HL-60 (cell line): ENCODE data around the gene SUFU.
"Not testable (repeated sequence)": the region's sequence is repeated elsewhere in the genome, so short reads cannot be mapped to it uniquely, and the experiment has no call there.

Experiments
- DNase-seq, 2 experiments: peaks; one replicate each; pipeline ENCODE4 v3.0.0-alpha.2; 2010 to 2020; ENCODE audit warnings: low read depth in 1 of 2, low spot score in 1 of 2
- H3K27ac ChIP-seq: fragments of 250-450 bp; sonication (Bioruptor Pico); replicated peaks from 2 replicates; pipeline ENCODE4 v1.5.1; 2020; ENCODE audit warnings: mild to moderate bottlenecking, moderate library complexity
- H3K27me3 ChIP-seq: fragments of 250-450 bp; sonication (Bioruptor Pico); 2 replicates; pipeline ENCODE4 v1.5.1; 2021; ENCODE audit warnings: mild to moderate bottlenecking, moderate library complexity; ENCODE audit not compliant: insufficient read depth, poor library complexity, severe bottlenecking
- H3K4me3 ChIP-seq: replicated peaks from 2 replicates; pipeline ENCODE4 v1.5.1; 2011; ENCODE audit warnings: mild to moderate bottlenecking, control low read depth, low read length; ENCODE audit not compliant: insufficient read depth
- GABPA ChIP-seq: IDR thresholded peaks from 2 replicates; pipeline ENCODE4 v1.6.1; 2012; ENCODE audit warnings: low read depth
- POLR2AphosphoS5 ChIP-seq: IDR thresholded peaks from 2 replicates; pipeline ENCODE4 v1.6.1; 2012; ENCODE audit warnings: low read depth
- SPI1 ChIP-seq: IDR thresholded peaks from 2 replicates; pipeline ENCODE4 v1.6.1; 2012; ENCODE audit warnings: low read depth, mild to moderate bottlenecking, borderline replicate concordance
- TF ChIP-seq, protein P1 (sequence below): IDR thresholded peaks from 2 replicates; pipeline ENCODE4 v1.6.1; 2012; ENCODE audit warnings: low read depth; ENCODE audit not compliant: insufficient replicate concordance
- TF ChIP-seq, protein P2 (sequence below): IDR thresholded peaks from one replicate; pipeline ENCODE4 v1.5.1; 2011; ENCODE audit warnings: low read length, control low read depth, inconsistent platforms; ENCODE audit not compliant: insufficient read depth

SUFU gene

DNA sequence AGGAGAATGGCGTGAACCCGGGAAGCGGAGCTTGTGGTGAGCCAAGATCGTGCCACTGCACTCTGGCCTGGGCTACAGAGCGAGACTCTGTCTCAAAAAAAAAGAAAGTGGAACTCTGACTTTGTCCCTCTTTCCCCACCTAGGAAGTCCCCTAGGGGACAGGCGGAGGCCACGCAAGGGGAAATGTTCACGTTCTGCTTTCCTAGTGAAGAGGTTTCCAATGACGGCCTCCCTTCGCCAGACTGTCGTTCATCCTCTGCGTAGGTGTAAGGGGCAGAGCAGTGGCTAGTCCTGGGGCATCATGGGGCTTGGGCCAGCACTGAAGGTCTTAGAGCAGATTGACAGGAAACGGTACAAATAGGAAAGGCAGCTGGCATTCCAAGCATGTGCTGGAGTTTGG lies 30.6 kb downstream of the SUFU start:
- H3K27ac ChIP-seq = no peak overlapping the region
- no peaks in the 10 kb centered on the region for H3K27me3 ChIP-seq
- no peak overlapping the region for H3K4me3 ChIP-seq
- DNase-seq = peak in 1 of 2 experiments; percentile 34
- TF ChIP-seq SPI1 (no peak), POLR2AphosphoS5 (no peak), GABPA (no peak)
- TF ChIP-seq, protein P1, sequence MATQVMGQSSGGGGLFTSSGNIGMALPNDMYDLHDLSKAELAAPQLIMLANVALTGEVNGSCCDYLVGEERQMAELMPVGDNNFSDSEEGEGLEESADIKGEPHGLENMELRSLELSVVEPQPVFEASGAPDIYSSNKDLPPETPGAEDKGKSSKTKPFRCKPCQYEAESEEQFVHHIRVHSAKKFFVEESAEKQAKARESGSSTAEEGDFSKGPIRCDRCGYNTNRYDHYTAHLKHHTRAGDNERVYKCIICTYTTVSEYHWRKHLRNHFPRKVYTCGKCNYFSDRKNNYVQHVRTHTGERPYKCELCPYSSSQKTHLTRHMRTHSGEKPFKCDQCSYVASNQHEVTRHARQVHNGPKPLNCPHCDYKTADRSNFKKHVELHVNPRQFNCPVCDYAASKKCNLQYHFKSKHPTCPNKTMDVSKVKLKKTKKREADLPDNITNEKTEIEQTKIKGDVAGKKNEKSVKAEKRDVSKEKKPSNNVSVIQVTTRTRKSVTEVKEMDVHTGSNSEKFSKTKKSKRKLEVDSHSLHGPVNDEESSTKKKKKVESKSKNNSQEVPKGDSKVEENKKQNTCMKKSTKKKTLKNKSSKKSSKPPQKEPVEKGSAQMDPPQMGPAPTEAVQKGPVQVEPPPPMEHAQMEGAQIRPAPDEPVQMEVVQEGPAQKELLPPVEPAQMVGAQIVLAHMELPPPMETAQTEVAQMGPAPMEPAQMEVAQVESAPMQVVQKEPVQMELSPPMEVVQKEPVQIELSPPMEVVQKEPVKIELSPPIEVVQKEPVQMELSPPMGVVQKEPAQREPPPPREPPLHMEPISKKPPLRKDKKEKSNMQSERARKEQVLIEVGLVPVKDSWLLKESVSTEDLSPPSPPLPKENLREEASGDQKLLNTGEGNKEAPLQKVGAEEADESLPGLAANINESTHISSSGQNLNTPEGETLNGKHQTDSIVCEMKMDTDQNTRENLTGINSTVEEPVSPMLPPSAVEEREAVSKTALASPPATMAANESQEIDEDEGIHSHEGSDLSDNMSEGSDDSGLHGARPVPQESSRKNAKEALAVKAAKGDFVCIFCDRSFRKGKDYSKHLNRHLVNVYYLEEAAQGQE = no peak
- TF ChIP-seq, protein P2, sequence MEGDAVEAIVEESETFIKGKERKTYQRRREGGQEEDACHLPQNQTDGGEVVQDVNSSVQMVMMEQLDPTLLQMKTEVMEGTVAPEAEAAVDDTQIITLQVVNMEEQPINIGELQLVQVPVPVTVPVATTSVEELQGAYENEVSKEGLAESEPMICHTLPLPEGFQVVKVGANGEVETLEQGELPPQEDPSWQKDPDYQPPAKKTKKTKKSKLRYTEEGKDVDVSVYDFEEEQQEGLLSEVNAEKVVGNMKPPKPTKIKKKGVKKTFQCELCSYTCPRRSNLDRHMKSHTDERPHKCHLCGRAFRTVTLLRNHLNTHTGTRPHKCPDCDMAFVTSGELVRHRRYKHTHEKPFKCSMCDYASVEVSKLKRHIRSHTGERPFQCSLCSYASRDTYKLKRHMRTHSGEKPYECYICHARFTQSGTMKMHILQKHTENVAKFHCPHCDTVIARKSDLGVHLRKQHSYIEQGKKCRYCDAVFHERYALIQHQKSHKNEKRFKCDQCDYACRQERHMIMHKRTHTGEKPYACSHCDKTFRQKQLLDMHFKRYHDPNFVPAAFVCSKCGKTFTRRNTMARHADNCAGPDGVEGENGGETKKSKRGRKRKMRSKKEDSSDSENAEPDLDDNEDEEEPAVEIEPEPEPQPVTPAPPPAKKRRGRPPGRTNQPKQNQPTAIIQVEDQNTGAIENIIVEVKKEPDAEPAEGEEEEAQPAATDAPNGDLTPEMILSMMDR = no peak

DNA sequence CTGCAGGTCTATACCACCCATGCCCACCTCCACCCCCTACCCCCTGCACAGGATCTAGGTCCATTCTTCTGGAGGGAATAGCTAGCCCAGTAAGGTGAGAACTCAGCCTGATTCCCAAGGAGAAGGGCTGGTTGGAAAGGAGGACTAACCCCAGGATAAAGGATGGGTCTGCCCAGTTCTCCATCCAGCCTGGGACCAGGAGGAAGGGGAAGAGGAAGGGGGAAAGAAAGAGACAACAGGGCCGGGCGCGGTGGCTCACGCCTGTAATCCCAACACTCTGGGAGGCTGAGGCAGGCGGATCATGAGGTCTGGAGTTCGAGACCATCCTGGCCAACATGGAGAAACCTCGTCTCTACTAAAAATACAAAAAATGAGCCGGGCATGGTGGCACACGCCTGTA lies 31.2 kb downstream of the SUFU start:
- not testable (repeated sequence) for H3K27ac ChIP-seq, H3K27me3 ChIP-seq, H3K4me3 ChIP-seq, DNase-seq

DNA sequence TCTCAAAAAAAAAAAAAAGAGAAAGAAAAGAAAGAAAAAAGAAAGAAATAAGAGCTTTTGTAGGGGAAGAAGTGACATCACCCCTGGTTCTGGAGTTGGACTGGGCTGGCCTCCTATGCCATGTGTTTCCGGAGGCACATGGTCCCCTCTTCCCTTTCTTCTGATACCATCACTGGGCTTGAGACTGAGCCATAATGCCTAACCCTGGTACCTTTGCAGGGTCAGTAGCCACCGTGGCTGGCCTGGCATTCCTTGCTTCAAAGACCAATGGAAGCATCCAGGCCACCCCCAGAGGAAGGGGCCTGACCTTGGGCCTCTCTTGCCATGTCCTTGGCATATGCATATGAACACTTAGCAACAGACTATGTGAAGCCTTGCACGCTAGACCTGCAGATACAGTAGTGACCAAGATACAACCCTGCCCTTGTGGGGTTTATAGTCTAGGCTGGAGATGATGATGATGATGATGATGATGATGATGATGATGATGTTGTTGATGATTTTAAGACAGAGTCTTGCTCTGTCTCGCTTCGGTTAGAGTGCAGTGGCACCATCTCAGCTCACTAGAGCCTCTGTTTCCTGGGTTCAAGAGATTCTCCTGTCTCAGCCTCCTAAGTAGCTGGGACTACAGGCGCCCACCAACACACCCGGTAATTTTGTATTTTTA lies 31.8 kb downstream of the SUFU start:
- Histone ChIP-seq H3K27ac (no peak overlapping the region), H3K27me3 (no peaks in the 10 kb centered on the region), H3K4me3 (no peak overlapping the region)
- TF ChIP-seq GABPA (no peak), SPI1 (no peak), POLR2AphosphoS5 (no peak)
- TF ChIP-seq, protein P1 = no peak
- TF ChIP-seq, protein P2 = no peak
- no peak for DNase-seq

DNA sequence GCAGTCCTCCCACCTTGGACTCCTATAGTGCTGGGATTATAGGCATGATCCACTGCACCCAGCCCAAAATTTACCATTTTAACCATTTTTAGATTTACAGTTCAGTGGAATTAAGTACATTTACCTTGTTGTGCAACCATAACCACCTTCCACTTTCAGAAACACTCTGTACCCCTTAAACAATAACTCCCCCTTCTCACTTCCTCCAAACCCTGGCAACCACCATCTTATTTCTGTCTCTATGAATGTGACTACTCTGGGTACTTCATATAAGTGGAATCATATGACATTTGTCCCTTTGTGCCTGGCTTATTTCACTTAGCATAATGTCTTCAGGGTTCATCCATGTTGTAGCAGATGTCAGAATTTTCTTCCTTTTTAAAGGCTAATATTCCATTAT lies 33.6 kb downstream of the SUFU start:
- DNase-seq = no peak
- Histone ChIP-seq H3K27me3 (no peaks in the 10 kb centered on the region), H3K4me3 (no peak overlapping the region), H3K27ac (no peak overlapping the region)
- no peak for TF ChIP-seq POLR2AphosphoS5
- TF ChIP-seq GABPA = no peak
- no peak for TF ChIP-seq SPI1
- TF ChIP-seq, protein P2 = no peak
- TF ChIP-seq, protein P1 = no peak
